ENCODE results near the gene MDGA2. TPM values are rescaled to one million over a fixed set of nuclear protein-coding genes. Genes with fewer than 3 reads are reported as not detected.

Gene MDGA2
- polyA plus RNA-seq, 1 of the 3 experiments (the other 2 are of a cell fraction): not detected

- ChIA-PET POLR2A (no interaction called here), CTCF (no interaction called here)
- H3K4me3 ChIP-seq (ENCODE audit: low read depth in 2 of 2, low read length in 1 of 2): no peak overlapping the region
- H3K9me2 ChIP-seq: no peaks in the 10 kb centered on the region
- H3K27ac ChIP-seq (ENCODE audit: low read depth in 2 of 2, low read length in 1 of 2): no peak overlapping the region
- H2AFZ ChIP-seq (ENCODE audit: low read depth): no peak overlapping the region
- H3K4me2 ChIP-seq: no peak overlapping the region
- no peaks in the 10 kb centered on the region for H3K36me3 ChIP-seq (replicated peaks in 1 of 2; ENCODE audit: control insufficient read depth in 1 of 2, insufficient read depth in 2 of 2, low read length in 1 of 2)
- H3K27me3 ChIP-seq (ENCODE audit: insufficient read depth): no peaks in the 10 kb centered on the region
- no peaks in the 10 kb centered on the region for H3F3A ChIP-seq (replicated peaks; ENCODE audit: insufficient read depth)
- no peaks in the 10 kb centered on the region for H3K9me3 ChIP-seq
- TF ChIP-seq GABPA (IDR thresholded peaks at IDR 0.05; ENCODE audit: low read depth) (no peak), ELF1 (IDR thresholded peaks at IDR 0.05) (no peak), REST (IDR thresholded peaks at IDR 0.05; ENCODE audit: low read depth, low read length) (no peak), RXRA (IDR thresholded peaks at IDR 0.05; ENCODE audit: borderline replicate concordance, low read depth) (no peak), RFX5 (IDR thresholded peaks at IDR 0.05; ENCODE audit: low read length) (no peak), TCF12 (IDR thresholded peaks at IDR 0.05) (no peak)
- H3K4me1 ChIP-seq (ENCODE audit: control insufficient read depth in 1 of 2, insufficient read depth in 2 of 2, low read depth in 1 of 2, low read length in 1 of 2): no peaks in the 10 kb centered on the region; a peak in 1 of 4 replicates
- H3K79me2 ChIP-seq (ENCODE audit: insufficient read depth): no peaks in the 10 kb centered on the region
- no peak overlapping the region for H3K9ac ChIP-seq
- no peaks in the 10 kb centered on the region for H4K20me1 ChIP-seq (ENCODE audit: insufficient read depth)
- 14% methylated on average over 5 of the region's 5 CpGs for WGBS (ENCODE audit: low lambda C conversion rate)
- no peak for DNase-seq
Measured at GRCh38 chr14:47273939-47274338, 401.5 kb downstream of the MDGA2 start.

GRCh38 chr14:47270715-47271114 lies 404.7 kb downstream of the MDGA2 start:
- ChIA-PET CTCF (no interaction called here), POLR2A (no interaction called here)
- H3K4me2 ChIP-seq: no peak overlapping the region

More at GRCh38 chr14:47270715-47271114, 404.7 kb downstream of the MDGA2 start:
- H3K9ac ChIP-seq: no peak overlapping the region
- no peaks in the 10 kb centered on the region for H3K27me3 ChIP-seq (ENCODE audit: insufficient read depth)
- H3K36me3 ChIP-seq (replicated peaks in 1 of 2; ENCODE audit: control insufficient read depth in 1 of 2, insufficient read depth in 2 of 2, low read length in 1 of 2): no peaks in the 10 kb centered on the region
- 7% methylated on average over 4 of the region's 4 CpGs for WGBS (ENCODE audit: low lambda C conversion rate)
- TF ChIP-seq RXRA (IDR thresholded peaks at IDR 0.05; ENCODE audit: borderline replicate concordance, low read depth) (no peak), REST (IDR thresholded peaks at IDR 0.05; ENCODE audit: low read depth, low read length) (no peak), EP300 (IDR thresholded peaks at IDR 0.05; ENCODE audit: borderline replicate concordance in 1 of 2, low read depth in 1 of 2, low read length in 1 of 2) (no peak), NFIC (IDR thresholded peaks at IDR 0.05; ENCODE audit: borderline replicate concordance) (no peak), CHD2 (IDR thresholded peaks at IDR 0.05; ENCODE audit: low read length, partially characterized antibody) (no peak), EZH2phosphoT487 (IDR thresholded peaks at IDR 0.05; ENCODE audit: borderline replicate concordance, low read depth) (no peak), IRF3 (IDR thresholded peaks at IDR 0.05; ENCODE audit: low read depth, low read length) (no peak), SIN3A (IDR thresholded peaks at IDR 0.05; ENCODE audit: borderline replicate concordance, low read depth, low read length) (no peak), RFX5 (IDR thresholded peaks at IDR 0.05; ENCODE audit: low read length) (no peak), FOXJ3 (CRISPR knock-in tag; IDR thresholded peaks at IDR 0.05) (no peak)
- H4K20me1 ChIP-seq (ENCODE audit: insufficient read depth): no peaks in the 10 kb centered on the region
- H3K79me2 ChIP-seq (ENCODE audit: insufficient read depth): no peaks in the 10 kb centered on the region
- no peaks in the 10 kb centered on the region for H3K9me2 ChIP-seq
- no peaks in the 10 kb centered on the region; a peak in 1 of 4 replicates for H3K4me1 ChIP-seq (ENCODE audit: control insufficient read depth in 1 of 2, insufficient read depth in 2 of 2, low read depth in 1 of 2, low read length in 1 of 2)
- no peaks in the 10 kb centered on the region for H3K9me3 ChIP-seq
- DNase-seq: no peak
- H3K27ac ChIP-seq (ENCODE audit: low read depth in 2 of 2, low read length in 1 of 2): no peak overlapping the region
- H3F3A ChIP-seq (replicated peaks; ENCODE audit: insufficient read depth): no peaks in the 10 kb centered on the region
- no peak overlapping the region for H2AFZ ChIP-seq (ENCODE audit: low read depth)
- no peak overlapping the region for H3K4me3 ChIP-seq (ENCODE audit: low read depth in 2 of 2, low read length in 1 of 2)

Data from SK-N-SH (cell line).